DND-41 (cell line): ENCODE results near the gene DLST.

Experiments
- EZH2 ChIP-seq: IDR thresholded peaks from 3 replicates; pipeline ENCODE4 v1.6.1; 2012; ENCODE audit warnings: borderline replicate concordance, low read depth, mild to moderate bottlenecking, moderate library complexity, low read length, inconsistent platforms; ENCODE audit not compliant: severe bottlenecking
- TF ChIP-seq, protein P1 (sequence below): IDR thresholded peaks from 2 replicates; pipeline ENCODE4 v1.5.1; 2012; ENCODE audit warnings: borderline replicate concordance, low read length, moderate library complexity, mild to moderate bottlenecking; ENCODE audit not compliant: poor library complexity, severe bottlenecking; ENCODE audit errors: extremely low read depth

DNA sequence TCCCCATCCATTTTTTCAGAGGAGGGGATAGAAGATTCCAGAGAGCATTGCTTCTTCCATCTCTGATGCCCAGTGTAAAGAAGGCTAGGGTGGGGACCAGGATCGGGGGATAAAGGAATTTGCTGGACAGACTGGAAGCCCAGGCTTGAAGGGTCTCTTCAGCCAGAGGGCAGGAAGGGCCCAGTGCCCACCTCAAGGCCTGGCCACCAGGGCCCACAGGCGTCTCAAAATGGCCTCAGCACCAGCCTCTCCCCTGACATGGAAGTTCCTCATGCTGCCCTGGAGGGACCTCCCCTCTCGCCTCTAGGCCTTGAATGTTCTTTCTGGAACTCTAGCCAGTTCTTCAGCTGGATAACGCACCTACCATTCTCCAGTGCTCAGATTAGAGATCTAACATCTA lies 38.6 kb downstream of the DLST start:
- TF ChIP-seq, protein P1, sequence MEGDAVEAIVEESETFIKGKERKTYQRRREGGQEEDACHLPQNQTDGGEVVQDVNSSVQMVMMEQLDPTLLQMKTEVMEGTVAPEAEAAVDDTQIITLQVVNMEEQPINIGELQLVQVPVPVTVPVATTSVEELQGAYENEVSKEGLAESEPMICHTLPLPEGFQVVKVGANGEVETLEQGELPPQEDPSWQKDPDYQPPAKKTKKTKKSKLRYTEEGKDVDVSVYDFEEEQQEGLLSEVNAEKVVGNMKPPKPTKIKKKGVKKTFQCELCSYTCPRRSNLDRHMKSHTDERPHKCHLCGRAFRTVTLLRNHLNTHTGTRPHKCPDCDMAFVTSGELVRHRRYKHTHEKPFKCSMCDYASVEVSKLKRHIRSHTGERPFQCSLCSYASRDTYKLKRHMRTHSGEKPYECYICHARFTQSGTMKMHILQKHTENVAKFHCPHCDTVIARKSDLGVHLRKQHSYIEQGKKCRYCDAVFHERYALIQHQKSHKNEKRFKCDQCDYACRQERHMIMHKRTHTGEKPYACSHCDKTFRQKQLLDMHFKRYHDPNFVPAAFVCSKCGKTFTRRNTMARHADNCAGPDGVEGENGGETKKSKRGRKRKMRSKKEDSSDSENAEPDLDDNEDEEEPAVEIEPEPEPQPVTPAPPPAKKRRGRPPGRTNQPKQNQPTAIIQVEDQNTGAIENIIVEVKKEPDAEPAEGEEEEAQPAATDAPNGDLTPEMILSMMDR: no peak
- no peak for TF ChIP-seq EZH2
